ENCODE data around the gene CEP112.
A peak's percentile ranks its signal among the peaks of the same experiment; 100 is the strongest.

CEP112 gene

GRCh38 chr17:65918916-65919315 is 273.0 kb downstream of the CEP112 start:
- TF ChIP-seq CTCF (conservative IDR thresholded peaks at IDR 0.05; ENCODE audit: low read depth, low read length) = peak; percentile 68
- no peak overlapping the region for H3K4me3 ChIP-seq (ENCODE audit: low read depth, low read length)
- peak; percentile 48 for DNase-seq (ENCODE audit: low read depth)

- no peak for DNase-seq (ENCODE audit: low read depth)
- no peak for TF ChIP-seq CTCF (conservative IDR thresholded peaks at IDR 0.05; ENCODE audit: low read depth, low read length)
Observed at GRCh38 chr17:65918500-65918899, 273.4 kb downstream of the CEP112 start.

GRCh38 chr17:65917560-65917959 is 274.4 kb downstream of the CEP112 start:
- H3K4me3 ChIP-seq (ENCODE audit: low read depth, low read length) = no peak overlapping the region
- TF ChIP-seq CTCF (conservative IDR thresholded peaks at IDR 0.05; ENCODE audit: low read depth, low read length) = no peak

More at GRCh38 chr17:65918500-65918899, 273.4 kb downstream of the CEP112 start:
- H3K4me3 ChIP-seq (ENCODE audit: low read depth, low read length) = no peak overlapping the region

GRCh38 chr17:65916425-65916824 is 275.5 kb downstream of the CEP112 start:
- no peak overlapping the region for H3K4me3 ChIP-seq (ENCODE audit: low read depth, low read length)
- no peak for TF ChIP-seq CTCF (conservative IDR thresholded peaks at IDR 0.05; ENCODE audit: low read depth, low read length)
- DNase-seq (ENCODE audit: low read depth) = no peak

More at GRCh38 chr17:65917560-65917959, 274.4 kb downstream of the CEP112 start:
- DNase-seq (ENCODE audit: low read depth) = no peak

- TF ChIP-seq CTCF (conservative IDR thresholded peaks at IDR 0.05; ENCODE audit: low read depth, low read length) = no peak
- no peak for DNase-seq (ENCODE audit: low read depth)
- no peak overlapping the region for H3K4me3 ChIP-seq (ENCODE audit: low read depth, low read length)
Observed at GRCh38 chr17:65914784-65915342, 277.1 kb downstream of the CEP112 start.

GRCh38 chr17:65913326-65913850 is 278.5 kb downstream of the CEP112 start:
- DNase-seq (ENCODE audit: low read depth) = no peak
- TF ChIP-seq CTCF (conservative IDR thresholded peaks at IDR 0.05; ENCODE audit: low read depth, low read length) = no peak
- no peak overlapping the region for H3K4me3 ChIP-seq (ENCODE audit: low read depth, low read length)

- no peak for DNase-seq (ENCODE audit: low read depth)
- no peak overlapping the region for H3K4me3 ChIP-seq (ENCODE audit: low read depth, low read length)
- TF ChIP-seq CTCF (conservative IDR thresholded peaks at IDR 0.05; ENCODE audit: low read depth, low read length) = no peak
Observed at GRCh38 chr17:65910836-65911235, 281.1 kb downstream of the CEP112 start.
